Measurements from ENCODE around the gene KCTD11.
A peak's percentile ranks its signal among the peaks of the same experiment; 100 is the strongest.

KCTD11 gene

GRCh38 chr17:7374353-7374752, 22.4 kb downstream of the KCTD11 start:
- DNase-seq (ENCODE audit: low spot score): no peak

GRCh38 chr17:7379134-7379533, 27.2 kb downstream of the KCTD11 start:
- no peak for DNase-seq (ENCODE audit: low spot score)

DNA sequence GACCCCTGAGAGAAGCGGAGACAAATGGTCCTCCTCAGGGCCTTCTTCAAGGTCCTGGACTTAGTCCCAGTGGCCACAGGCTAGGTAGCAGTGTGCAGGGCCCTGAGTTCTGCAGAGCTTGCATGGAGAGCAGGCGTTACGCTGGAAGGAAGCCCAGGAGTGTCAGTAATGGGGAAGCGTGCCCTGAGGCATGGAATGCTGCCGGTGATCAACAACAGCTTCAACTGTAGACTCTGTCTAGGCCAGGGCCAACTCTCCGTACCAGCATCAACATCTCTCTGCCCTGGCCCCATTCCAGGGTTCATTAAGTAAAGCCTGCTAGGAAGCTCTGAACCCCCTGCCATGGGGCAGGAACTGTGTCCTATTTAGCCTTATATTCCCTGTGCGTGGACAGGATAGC, 28.4 kb downstream of the KCTD11 start:
- peak; percentile 69 for DNase-seq (ENCODE audit: low spot score)

DNA sequence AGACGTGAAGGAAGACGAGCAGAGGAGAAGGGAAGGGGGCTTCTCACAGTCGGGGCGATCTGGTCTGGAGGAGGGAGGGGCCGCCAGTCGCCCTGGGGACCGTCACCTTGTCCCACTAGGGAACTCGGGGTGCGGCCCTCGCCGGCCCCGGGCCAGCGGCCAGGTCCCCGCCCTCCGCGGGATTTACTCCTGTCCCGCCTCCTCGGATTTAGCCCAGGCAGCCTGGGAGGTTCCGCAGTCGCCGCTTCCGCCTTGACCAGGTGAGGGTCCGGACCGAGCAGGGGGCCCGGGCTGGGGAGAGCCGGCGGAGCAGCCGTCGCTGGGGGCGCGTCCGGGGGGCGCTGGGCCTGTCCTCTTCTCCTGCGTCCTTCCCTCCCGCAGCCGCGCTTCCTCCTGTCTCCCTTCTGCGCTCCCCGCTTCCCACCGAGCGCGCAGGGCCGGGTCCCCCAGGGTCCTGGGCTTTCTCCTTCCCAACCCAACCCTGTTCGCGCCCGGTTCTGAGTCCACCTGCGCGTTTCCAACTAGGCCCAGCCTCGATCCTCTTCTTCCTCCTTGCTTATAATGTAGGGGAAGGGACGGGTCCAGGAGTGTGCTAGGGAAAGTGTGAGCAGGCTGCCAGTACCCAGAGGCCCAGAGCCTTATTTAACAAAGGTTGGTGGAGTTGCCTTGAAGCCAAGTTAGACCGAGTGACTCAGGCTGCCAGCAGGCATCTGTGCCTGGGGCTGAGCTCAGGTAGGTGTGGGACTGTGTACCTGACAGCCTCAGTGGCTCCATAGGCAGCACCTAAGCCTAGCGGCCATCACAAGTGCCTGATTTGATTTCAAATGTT, 29.1 kb downstream of the KCTD11 start, which contains the start of gene TNK1:
TSS of gene TNK1 (plus strand) at position 235 of the 829 bp plus-strand sequence. CDS start 1,838 bp downstream, outside the sequence.
- peak; percentile 48 for DNase-seq (ENCODE audit: low spot score)

- DNase-seq (ENCODE audit: low spot score): no peak
These were observed 30.9 kb downstream of the KCTD11 start for GRCh38 chr17:7382901-7383300.

DNA sequence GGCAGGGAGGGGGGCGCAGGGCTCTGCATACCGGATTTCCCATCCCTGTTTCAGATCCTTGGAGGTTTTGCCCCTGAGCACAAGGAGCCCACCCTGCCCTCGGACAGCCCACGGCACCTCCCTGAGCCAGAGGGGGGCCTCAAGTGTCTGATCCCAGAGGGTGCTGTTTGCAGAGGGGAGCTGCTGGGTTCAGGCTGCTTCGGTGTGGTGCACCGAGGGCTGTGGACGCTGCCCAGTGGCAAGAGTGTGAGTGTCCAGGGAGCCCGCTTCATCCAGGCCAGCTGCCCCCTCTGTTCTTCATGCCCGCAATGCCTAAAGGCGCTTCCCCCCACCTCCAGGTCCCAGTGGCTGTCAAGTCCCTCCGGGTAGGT, 31.4 kb downstream of the KCTD11 start:
- no peak for DNase-seq (ENCODE audit: low spot score)

- peak; percentile 77 for DNase-seq (ENCODE audit: low spot score)
These were observed 32.0 kb downstream of the KCTD11 start for GRCh38 chr17:7383742-7384488.

GRCh38 chr17:7384489-7385081, 32.6 kb downstream of the KCTD11 start:
- DNase-seq (ENCODE audit: low spot score): no peak

- DNase-seq (ENCODE audit: low spot score): no peak
These were observed 36.9 kb downstream of the KCTD11 start for GRCh38 chr17:7388856-7389255.

DNA sequence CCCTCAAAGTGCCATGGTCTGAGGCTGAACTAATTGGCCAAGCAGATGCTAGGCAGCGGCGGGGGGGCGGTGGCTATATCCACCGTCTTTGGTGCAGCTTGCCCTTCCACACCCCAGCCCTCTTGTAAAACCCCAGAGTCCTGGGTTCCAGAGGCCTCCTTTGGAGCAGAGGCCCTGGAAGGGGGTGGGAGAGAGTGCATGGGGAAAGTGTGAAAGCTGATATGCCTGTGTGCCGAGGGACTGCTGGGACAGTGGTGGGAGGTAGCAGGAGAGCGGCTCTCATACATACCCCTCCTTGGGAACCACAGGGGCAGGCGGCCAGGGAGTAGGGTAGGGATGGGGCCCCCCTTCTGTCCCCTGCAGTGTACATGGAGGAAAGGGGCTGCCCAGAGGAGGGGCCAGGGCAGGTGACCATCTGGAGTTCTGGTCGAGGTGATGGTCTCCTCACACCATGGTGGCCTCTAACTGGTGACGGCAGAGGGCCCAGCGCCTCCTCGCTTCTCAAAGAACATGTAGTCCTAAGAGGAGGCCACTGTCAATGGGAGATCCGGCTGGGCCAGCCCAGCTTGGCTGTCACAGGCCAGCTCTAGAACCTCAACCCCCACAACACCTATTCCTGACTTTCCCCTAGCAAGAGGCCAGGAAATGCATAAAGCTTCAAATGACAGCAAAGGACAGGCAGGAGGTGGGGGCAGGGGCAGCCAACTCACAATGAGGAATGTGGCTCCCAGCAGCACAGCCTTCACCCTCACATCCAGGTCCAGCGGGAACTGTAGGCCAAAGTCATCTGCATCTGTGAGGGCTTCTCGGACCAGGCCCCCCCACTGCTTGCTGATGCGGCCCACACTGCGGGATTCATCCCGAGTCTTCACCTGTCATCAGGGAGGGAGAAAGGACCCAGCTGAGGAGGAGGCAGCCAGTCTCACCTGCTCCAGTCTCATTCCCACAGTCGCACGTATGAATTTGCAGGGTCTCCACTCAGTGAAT, 38.3 kb downstream of the KCTD11 start:
- DNase-seq (ENCODE audit: low spot score): no peak

DNA sequence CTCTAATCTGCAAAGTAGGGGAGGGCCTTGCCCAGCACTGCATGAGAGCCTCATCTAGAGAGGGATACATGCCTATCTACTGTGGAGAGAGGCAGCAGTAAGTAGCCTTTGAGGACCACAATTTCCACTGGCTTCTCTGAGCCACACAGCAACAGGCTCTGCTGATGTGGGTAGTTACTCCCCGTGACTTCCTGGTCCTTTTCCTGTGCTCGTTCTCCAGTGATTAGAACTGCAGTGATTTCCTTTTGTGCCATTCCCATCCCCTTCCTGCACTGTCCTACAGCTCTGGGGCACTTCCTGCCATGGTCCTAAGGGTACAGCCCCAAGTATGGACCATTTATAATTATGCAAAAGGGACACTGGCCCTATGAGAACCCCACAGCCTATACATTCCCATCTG, 39.3 kb downstream of the KCTD11 start:
- no peak for DNase-seq (ENCODE audit: low spot score)

- no peak for DNase-seq (ENCODE audit: low spot score)
These were observed 41.0 kb downstream of the KCTD11 start for GRCh38 chr17:7392696-7393612.

GRCh38 chr17:7393613-7394451, 41.9 kb downstream of the KCTD11 start:
- peak; percentile 71 for DNase-seq (ENCODE audit: low spot score)

DNA sequence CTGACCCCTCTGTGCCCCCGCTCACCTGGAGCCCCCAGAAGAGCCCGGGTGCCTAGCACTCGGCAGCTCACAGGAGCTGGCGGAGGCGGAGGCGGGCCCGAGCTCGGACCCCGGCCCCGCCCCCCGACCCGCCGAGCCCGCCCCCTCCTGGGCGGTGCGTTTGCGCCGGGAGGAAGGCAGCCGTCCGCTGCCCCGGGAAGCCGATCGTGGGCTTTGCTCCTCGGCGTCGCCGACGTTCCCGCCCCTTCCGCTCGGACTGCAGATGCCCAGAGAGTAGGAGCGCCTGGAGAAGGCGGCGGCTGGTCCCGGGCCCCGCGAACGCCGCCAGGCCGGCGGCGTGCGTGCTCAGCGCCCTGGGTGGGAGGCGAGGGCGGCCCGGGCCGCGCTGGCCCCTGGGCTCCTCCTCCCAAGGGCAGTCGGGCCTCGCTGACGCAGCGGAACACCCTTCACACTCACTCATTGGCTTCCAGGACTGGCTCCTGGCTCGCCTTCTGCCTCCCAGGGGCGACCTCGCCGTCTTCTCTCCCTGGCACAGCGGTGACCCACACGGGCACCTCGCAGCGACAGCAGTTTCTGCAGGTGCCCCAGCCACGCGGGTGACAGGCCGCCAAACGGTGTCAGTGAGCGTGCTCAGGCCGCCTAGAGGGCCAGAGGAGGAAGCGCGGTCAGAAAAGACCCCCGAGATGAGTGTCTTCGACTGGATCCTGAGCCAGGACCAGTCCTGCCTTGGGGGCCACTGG, 42.7 kb downstream of the KCTD11 start, which contains the start of gene PLSCR3:
TSS of gene PLSCR3 (minus strand) at position 74 of the 740 bp plus-strand sequence. CDS start 415 bp downstream, outside the sequence.
- peak; percentile 96 for DNase-seq (ENCODE audit: low spot score)

DNA sequence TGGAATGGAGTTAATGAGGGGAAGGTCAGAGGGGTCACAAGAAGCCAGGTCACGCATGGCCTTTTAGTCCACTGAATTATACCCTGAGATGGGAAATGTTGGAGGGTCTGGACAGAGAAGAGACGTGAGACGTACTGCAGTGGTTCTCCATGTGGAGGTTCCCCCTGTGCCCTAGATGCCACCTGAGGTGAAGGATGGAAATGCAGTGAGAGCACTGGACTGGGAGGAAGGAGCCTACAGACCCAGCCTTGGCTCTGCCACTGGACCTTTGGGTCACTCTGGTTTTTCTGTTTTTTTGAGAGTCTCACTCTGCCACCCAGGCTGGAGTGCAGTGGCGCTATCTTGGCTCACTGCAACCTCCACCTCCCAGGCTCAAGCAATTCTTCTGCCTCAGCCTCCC, 44.2 kb downstream of the KCTD11 start:
- DNase-seq (ENCODE audit: low spot score): no peak

GRCh38 chr17:7398612-7399011, 46.6 kb downstream of the KCTD11 start:
- DNase-seq (ENCODE audit: low spot score): no peak

DNA sequence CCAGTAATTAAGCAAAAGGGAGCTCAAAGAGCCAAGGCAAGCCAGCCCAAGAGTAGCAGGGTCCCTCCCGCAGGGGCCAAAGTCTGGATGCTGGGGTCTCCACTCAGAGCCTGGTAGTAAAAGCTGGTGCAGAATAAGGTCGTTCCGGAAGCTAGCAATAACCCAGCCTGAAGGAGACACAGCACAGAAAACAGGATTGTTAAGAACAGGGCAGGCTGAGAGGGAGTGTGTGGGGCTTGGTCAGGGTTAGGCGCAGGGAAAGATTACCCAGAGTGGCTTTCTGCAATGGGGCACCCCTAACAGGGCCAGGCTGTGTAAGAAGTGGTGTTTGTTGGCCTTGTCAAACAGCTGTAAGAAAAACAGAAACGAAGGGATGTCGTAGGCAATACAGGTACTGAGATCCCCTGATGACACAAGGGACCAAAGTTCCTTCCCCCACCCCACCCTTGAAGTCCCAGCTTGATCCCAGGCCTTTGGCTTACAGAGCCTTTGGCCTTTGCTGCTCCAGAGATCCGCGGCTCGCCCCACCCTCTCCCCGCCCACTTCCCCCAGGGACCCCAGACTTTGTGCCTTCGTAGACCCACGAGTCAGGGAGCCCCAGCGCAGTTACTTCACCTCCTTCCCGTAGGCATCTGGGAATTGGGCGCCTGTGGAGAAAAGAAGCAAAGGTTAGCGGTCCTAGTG, 51.2 kb downstream of the KCTD11 start:
- DNase-seq (ENCODE audit: low spot score): no peak

DNA sequence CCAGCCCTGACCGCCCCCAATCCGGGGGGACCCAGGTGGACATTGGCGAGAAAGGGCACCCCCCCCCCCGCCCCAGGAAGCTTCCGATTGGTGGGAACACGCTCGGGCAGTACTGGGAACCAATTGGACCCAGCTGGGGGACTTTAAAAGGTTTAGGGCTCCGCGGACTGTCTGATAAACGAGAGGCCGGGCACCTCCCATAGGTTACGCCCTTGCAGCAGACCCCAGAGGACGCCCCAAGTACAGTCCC, 51.7 kb downstream of the KCTD11 start:
- DNase-seq (ENCODE audit: low spot score): peak; percentile 85

Measured in AG08396 (cell line).